Measurements from ENCODE around the gene AK9.
"Not testable (repeated sequence)": the region's sequence is repeated elsewhere in the genome, so short reads cannot be mapped to it uniquely, and the experiment has no call there.

The AK9 gene

DNA sequence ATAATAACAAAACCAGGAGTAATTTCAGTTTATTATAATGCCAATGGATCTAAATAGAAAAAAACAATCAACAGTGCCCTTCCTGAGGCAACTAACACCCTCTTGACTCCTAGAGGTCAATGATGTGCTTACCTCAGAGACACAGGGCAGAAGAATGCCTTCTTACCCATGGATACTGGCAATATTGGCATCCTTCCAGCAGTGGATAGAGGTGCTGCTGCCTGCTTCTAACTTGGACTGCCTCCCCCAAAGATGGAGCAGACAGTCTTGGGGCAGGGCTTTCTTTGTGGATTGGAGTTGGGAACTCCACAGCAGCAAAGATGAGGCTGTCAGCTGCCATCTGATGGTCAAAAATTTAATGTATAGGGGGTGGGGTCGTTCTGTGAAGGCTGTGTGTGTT, 78.7 kb downstream of the AK9 start:
- DNase-seq: no peak

- no peak for DNase-seq
Observed at GRCh38 chr6:109611502-109611901, 79.5 kb downstream of the AK9 start.

GRCh38 chr6:109610590-109610989, 80.4 kb downstream of the AK9 start:
- no peak for DNase-seq

DNA sequence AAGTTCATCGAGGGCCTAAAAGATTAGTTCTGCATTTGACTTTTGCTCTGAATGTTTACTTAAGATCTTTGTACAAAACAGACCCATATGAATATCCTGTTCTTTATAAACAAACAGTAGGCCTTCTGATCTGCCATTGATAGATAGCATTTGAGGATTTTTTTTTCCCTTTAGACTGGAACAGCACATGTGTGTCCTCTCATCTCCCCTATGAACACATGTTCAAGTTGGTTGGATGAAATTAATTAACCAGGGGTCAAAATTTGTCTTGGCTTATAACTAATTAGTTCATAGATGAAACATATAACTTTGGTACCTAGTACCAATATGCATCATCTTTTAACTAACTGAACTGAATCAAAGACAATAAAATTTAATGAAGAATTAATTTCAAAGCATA, 81.3 kb downstream of the AK9 start:
- no peak for DNase-seq

- DNase-seq: no peak
Observed at GRCh38 chr6:109606359-109606758, 84.6 kb downstream of the AK9 start.

DNA sequence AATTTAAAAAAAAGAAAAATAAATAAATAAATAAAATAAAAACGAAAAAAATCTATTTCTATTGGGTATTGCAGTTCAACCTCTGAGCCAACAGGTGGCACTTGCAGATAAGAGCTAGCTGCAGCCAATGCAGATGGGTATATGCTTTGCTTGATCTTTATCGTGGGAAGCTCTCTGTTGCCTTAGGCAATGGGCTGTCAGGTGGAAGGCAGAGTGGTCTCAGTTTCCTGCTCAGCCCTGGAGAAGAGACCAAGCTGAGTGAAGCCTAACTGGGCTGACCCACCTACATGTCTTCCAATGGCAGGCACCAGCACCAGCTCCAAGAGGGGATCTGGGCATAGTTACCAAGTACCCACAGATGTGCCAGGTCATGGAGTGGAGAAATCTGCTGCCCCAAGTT, 95.0 kb downstream of the AK9 start:
- peak; percentile 2 for DNase-seq

DNA sequence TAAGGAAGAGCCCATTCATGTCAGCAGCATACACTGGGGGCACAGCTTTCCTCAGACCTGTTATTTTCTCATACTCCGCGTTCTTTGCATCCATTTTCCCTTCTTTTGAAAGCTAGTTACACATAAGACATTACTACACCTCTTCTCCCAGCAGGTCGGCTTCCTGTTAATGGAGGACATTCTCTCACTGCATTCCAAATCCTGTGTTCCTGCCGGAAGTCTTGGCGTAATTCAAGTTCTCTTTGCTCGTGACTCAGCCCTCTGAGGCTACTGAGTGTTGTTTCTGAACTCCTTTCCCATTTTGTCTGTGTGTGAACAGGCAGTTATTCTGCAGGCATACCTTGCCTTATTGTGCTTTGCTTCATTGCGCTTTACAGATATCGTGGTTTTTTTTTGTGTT, 110.5 kb downstream of the AK9 start:
- no peak for DNase-seq

- DNase-seq: no peak
Observed at GRCh38 chr6:109579361-109579760, 111.6 kb downstream of the AK9 start.

- DNase-seq: not testable (repeated sequence)
Observed at GRCh38 chr6:109569901-109570300, 121.1 kb downstream of the AK9 start.

- DNase-seq: no peak
Observed at GRCh38 chr6:109561844-109562243, 129.2 kb downstream of the AK9 start.

DNA sequence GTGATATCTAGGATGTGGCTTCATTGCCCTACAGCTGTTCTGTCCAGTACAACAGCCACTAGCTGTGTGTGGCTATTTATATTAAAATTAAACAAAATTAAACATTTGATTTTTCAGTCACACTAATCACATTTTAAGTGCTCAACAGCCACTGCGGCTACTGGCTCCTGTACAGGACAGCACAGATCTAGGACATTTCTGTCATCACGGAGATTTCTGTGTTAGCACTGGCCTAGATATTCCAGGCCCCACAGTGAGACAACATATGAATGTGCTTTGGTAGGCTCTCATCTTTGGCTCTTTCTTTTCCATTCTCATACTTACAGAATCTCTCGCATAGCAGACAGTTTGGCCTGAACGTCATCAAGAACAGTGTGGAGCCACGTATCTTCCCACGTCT, 159.6 kb downstream of the AK9 start:
- no peak for DNase-seq

DNA sequence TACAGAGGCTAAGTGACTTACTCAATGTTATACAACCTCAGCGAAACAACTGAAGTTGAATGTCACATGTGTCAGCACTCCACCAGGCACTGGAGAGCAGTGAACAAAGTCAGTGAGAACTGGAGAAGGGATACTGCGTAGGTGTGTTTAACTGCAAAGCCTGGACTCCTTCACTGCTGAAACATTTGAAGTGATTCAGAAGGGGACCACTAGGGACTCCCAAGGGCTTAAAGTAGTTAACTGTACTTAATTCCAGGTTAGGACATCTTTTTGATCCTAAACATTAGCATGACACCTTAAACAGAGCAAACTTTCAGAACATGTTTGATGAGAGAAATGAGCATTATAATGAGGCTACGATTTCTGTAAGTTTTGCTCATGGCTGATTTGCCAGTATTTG, 163.0 kb downstream of the AK9 start:
- DNase-seq: no peak

DNA sequence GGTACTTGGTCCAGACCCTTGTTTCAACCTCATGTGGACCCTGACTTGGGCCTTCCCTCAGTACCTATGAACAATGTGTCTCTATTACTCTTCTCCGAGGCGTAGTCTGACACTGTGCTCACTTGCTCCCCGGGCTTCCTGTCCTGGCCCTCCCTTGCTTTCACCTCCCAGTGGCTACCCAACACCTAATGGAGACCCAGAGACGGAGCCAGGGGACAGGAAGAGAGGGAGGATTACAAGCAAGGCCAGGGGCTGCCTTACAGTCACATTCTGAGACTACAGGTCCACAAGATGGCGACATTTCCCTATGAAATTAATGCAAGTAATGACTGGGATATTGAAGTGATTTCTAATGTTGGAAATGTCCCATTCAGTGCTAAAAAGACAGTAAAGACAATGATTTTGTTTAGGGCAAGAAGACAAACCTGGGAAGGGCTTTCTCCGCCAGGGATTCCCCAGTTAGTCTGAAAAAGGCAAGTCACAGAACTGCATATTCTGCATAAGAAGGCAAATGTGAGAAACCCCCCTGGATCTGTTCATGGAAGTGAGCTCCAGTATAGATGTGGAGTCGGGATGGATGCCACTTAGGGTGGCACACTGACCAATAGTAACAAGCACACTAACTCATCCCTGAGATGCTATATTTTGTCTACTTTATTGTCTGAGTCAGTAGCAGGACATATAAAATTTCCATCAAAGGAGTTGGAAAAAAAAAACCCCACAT, 163.9 kb downstream of the AK9 start:
- peak; percentile 69 for DNase-seq

GRCh38 chr6:109524129-109524528, 166.9 kb downstream of the AK9 start:
- no peak for DNase-seq

GRCh38 chr6:109523478-109523877, 167.5 kb downstream of the AK9 start:
- no peak for DNase-seq

DNA sequence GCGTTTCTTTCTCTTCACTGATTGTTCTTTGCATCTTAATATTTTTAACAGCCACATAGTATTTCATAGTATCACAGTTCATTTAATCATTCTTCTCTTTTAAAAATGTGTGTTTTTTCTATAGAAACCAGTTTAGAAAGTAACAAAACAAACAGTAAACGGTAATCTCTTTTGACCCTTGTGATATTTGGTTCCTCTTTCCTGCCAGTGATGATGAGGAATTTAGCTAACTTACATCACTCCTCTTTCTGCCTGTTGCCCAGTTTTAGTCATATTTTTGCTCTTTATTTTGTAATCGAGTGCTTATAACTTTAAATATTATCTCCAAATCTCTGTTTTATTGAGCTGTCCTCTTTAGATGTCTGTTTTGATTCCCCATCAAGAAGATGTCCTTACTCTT, 169.9 kb downstream of the AK9 start:
- DNase-seq: no peak

DNA sequence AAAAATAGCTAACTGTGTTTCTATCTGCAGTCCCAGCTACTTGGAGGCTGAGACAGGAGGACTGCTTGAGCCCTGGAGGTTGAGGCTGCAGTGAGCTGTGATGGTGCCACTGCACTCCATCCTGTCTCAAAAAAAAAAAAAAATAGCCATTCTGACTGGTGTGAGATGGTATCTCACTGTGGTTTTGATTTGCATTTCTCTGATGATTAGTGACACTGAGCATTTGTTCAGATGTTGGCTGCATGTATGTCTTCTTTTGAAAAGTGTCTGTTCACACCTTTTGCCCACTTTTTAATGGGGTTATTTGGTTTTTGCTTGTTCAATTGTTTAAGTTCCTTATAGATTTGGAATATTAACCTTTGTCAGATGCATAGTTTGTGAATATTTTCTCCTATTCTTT, 171.4 kb downstream of the AK9 start:
- not testable (repeated sequence) for DNase-seq

DNA sequence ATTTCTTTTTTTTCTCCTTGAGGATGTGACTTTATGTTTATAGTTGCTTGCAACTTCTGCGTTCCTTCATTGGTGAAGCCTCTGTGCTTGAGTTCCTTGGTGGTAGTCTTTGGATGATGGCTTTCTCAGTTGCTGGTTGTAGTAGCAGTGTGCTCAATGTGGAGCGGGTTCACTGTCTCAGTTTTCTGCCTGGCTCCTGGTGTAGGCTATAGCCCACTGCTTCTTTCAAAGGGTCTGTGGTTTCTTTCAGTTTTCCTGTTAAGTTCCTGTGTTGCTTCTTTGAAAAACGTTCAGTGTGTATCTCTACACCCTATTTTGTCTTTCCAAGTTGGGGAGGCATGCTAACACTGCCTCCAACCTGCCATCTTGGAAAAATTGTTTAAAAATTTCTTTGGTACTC, 174.1 kb downstream of the AK9 start:
- DNase-seq: no peak

- DNase-seq: peak; percentile 26
Observed at GRCh38 chr6:109515781-109516409, 175.1 kb downstream of the AK9 start.

DNA sequence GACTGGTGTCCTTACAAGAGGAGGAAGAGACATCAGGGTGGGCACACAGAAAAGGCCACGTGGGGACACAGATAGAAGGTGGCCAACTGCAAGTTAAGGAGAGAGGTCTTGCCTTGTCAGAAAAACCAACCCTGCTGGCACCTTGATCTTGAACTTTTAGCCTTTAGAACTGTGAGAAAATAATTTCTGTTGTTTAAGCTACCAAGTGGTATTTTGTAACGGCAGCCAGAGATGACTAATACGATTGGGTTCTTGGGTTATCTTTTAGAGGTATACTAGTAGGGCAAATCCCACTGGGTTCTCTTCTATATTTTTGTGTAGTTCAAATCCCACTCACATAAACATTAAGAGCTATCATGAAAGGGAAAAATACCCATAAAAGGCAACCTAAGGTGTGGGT, 176.1 kb downstream of the AK9 start:
- DNase-seq: no peak

- DNase-seq: no peak
Observed at GRCh38 chr6:109513571-109514071, 177.4 kb downstream of the AK9 start.

DNA sequence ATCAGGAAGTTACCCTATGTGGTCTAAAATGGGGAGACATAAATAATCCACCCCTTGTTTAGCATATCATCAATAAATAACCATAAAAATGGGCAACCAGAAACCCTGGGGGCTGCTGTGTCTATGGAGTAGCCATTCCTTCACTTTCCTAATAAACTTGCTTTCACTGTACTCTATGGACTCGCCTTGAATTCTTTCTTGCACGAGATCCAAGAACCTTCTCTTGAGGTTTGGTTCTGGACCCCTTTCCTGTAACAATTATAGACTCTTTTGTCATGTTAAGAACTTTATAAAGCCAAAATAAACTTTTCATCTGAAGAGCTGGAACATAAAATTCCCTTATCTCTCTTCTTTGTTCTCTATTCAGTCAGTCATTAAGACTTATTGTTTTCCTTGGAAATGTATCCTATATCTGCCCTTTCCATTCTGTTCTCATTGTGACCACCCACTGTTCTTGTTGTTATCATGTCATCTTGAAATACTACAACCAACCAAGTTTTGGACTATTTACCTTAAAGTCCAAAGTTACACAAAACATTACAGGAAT, 178.7 kb downstream of the AK9 start:
- DNase-seq: no peak

DNA sequence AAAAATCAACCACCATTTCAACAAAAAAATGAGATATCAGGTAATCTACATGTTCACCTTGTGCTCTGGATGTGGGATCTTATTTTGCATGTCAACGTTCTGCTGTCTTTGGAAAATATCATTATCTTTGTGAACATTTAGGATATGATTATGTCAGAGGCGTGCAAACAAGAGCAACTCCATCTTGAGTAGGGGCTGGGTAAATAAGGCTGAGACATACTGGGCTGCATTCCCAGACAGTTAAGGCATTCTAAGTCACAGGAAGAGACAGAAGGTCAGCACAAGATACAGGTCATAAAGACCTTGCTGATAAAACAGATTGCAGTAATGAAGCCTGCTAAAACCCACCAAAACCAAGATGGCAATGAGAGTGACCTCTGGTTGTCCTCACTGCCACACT, 179.2 kb downstream of the AK9 start:
- DNase-seq: no peak

- DNase-seq: no peak
Observed at GRCh38 chr6:109510358-109510757, 180.6 kb downstream of the AK9 start.

All from CD4-positive, alpha-beta T cell treated with Interleukin-12 subunit alpha and Interleukin-12 subunit beta, for 1 hour (primary cell).